Measurements from ENCODE around the gene VMP1.
"Not testable (repeated sequence)": the region's sequence is repeated elsewhere in the genome, so short reads cannot be mapped to it uniquely, and the experiment has no call there.

GRCh38 chr17:59806322-59806721, 98.9 kb downstream of the VMP1 start:
- TF ChIP-seq, protein P1, sequence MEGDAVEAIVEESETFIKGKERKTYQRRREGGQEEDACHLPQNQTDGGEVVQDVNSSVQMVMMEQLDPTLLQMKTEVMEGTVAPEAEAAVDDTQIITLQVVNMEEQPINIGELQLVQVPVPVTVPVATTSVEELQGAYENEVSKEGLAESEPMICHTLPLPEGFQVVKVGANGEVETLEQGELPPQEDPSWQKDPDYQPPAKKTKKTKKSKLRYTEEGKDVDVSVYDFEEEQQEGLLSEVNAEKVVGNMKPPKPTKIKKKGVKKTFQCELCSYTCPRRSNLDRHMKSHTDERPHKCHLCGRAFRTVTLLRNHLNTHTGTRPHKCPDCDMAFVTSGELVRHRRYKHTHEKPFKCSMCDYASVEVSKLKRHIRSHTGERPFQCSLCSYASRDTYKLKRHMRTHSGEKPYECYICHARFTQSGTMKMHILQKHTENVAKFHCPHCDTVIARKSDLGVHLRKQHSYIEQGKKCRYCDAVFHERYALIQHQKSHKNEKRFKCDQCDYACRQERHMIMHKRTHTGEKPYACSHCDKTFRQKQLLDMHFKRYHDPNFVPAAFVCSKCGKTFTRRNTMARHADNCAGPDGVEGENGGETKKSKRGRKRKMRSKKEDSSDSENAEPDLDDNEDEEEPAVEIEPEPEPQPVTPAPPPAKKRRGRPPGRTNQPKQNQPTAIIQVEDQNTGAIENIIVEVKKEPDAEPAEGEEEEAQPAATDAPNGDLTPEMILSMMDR (conservative IDR thresholded peaks at IDR 0.05 in 1 of 2, IDR thresholded peaks at IDR 0.05 in 1 of 2; ENCODE audit: low read depth in 1 of 2, low read length in 2 of 2), result not testable (repeated sequence)
- not testable (repeated sequence) for TF ChIP-seq EZH2 (IDR thresholded peaks at IDR 0.05; ENCODE audit: low read length, missing control alignments)
